NCI-H226 (cell line): ENCODE data around the gene NOS1AP.
"Not testable (repeated sequence)": the region's sequence is repeated elsewhere in the genome, so short reads cannot be mapped to it uniquely, and the experiment has no call there.

ENCODE experiments used
- DNase-seq: peaks from one replicate; pipeline ENCODE4 v3.0.0-alpha.2; 2015

NOS1AP gene

GRCh38 chr1:162389021-162389818, 319.7 kb downstream of the NOS1AP start:
- no peak for DNase-seq

GRCh38 chr1:162389971-162390370, 320.5 kb downstream of the NOS1AP start:
- no peak for DNase-seq

- no peak for DNase-seq
Measured at GRCh38 chr1:162390396-162391185, 321.1 kb downstream of the NOS1AP start.

- DNase-seq = no peak
Measured at GRCh38 chr1:162391790-162392563, 322.5 kb downstream of the NOS1AP start.

GRCh38 chr1:162396201-162396906, 326.9 kb downstream of the NOS1AP start:
- no peak for DNase-seq

- DNase-seq = peak; percentile 37
Measured at GRCh38 chr1:162397039-162397448, 327.6 kb downstream of the NOS1AP start.

- DNase-seq = no peak
Measured at GRCh38 chr1:162397943-162398560, 328.6 kb downstream of the NOS1AP start.

GRCh38 chr1:162398999-162399580, 329.6 kb downstream of the NOS1AP start:
- no peak for DNase-seq

- no peak for DNase-seq
Measured at GRCh38 chr1:162400790-162401355, 331.4 kb downstream of the NOS1AP start.

- peak; percentile 52 for DNase-seq
Measured at GRCh38 chr1:162404550-162405160, 335.2 kb downstream of the NOS1AP start.

- no peak for DNase-seq
Measured at GRCh38 chr1:162405800-162406199, 336.3 kb downstream of the NOS1AP start.

GRCh38 chr1:162406811-162407210, 337.3 kb downstream of the NOS1AP start:
- DNase-seq = no peak

GRCh38 chr1:162407539-162407938, 338.0 kb downstream of the NOS1AP start:
- no peak for DNase-seq

- peak; percentile 39 for DNase-seq
Measured at GRCh38 chr1:162412002-162412401, 342.5 kb downstream of the NOS1AP start, which contains the start of gene SH2D1B. TSS of gene SH2D1B (minus strand) at chr1:162412136. CDS start at chr1:162412016, 120 bp downstream.

GRCh38 chr1:162416215-162416614, 346.7 kb downstream of the NOS1AP start:
- DNase-seq = no peak

GRCh38 chr1:162416909-162417308, 347.4 kb downstream of the NOS1AP start:
- no peak for DNase-seq

GRCh38 chr1:162417650-162418049, 348.2 kb downstream of the NOS1AP start:
- DNase-seq = no peak

GRCh38 chr1:162418584-162418983, 349.1 kb downstream of the NOS1AP start:
- not testable (repeated sequence) for DNase-seq

GRCh38 chr1:162419450-162419931, 350.0 kb downstream of the NOS1AP start:
- not testable (repeated sequence) for DNase-seq
